BJ (cell line): Measurements from ENCODE around the gene TM9SF3. TPM values are rescaled to one million over a fixed set of nuclear protein-coding genes. Genes with fewer than 3 reads are reported as not detected.

Experiments used
- CTCF ChIA-PET: fragments of 350-600 bp; formaldehyde crosslinking; extraction: SDS; loops from one replicate; lab custom pipeline; 2021; ENCODE audit warnings: antibody characterized with exemption, inconsistent platforms; lab: Yijun Ruan, JAX
- POLR2A ChIA-PET: fragments of 300-600 bp; sonication (Branson Sonifier 250); formaldehyde crosslinking; extraction: SDS; loops from one replicate; lab custom pipeline; 2021; ENCODE audit warnings: antibody characterized with exemption; lab: Charles Lee
- DNase-seq: peaks from one replicate; pipeline ENCODE4 v3.0.0-alpha.2; 2011; ENCODE audit warnings: low read depth
- H3K27me3 ChIP-seq: 2 replicates; pipeline ENCODE4 v1.6.0; 2011; ENCODE audit warnings: low read length; ENCODE audit not compliant: control insufficient read depth, insufficient read depth
- H3K36me3 ChIP-seq: 2 replicates; pipeline ENCODE4 v1.5.1; 2011; ENCODE audit warnings: low read length; ENCODE audit not compliant: control insufficient read depth, insufficient read depth
- H3K4me3 ChIP-seq: 2 replicates; pipeline ENCODE4 v1.5.1; 2011; ENCODE audit warnings: low read depth, mild to moderate bottlenecking, control low read depth, low read length
- CTCF ChIP-seq: IDR thresholded peaks from 2 replicates; pipeline ENCODE4 v1.5.1; 2011; ENCODE audit warnings: low read depth, mild to moderate bottlenecking, control low read depth, inconsistent platforms, low read length, moderate library complexity; ENCODE audit not compliant: insufficient read depth
- polyA plus RNA-seq: library from polyadenylated mRNA; depleted of rRNA; stranded (reverse); fragments of >200 nt; gene quantifications from 2 replicates; pipeline ENCODE4 v1.2.3, GENCODE V29; 2011

TM9SF3 gene
- polyA plus RNA-seq, 1 experiment = 27.0 TPM

DNA sequence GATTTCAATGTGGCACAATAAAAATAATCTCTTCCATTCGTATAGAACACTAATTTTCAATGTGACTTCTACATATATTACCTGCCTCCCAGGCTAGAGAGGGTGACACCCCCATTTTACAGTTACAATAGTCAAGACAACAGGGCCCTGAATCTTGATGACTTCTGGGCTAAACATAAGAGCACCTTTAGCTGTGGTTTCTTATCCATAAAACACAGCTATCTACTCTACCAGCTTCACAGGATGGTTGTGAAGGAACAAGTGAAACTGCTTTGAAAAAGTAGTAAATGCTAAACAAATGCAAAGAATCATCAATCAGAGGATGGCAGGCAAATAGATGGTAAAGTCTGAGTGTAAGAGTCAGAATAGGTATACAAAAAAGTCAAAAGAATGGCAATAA, 69.5 kb downstream of the TM9SF3 start:
- TF ChIP-seq CTCF = no peak
- H3K27me3 ChIP-seq = peaks cover 3% of the 10 kb centered on the region; the same call in 1 of the 2 replicates
- ChIA-PET POLR2A (no interaction called here), CTCF (no interaction called here)
- DNase-seq = no peak
- no peak overlapping the region for H3K4me3 ChIP-seq
- H3K36me3 ChIP-seq = 0 out of 2 replicates have a peak, but pooled peaks cover 1% of the 10 kb centered on the region

- CTCF ChIA-PET = interaction anchor here (0.7 to 4.2 kb wide), 4 partner anchors 10 to 141 kb away, joined by 3 to 38 read pairs (median 3); no protein-coding TSS in a partner anchor
- DNase-seq = no peak
- POLR2A ChIA-PET = no interaction called here
- TF ChIP-seq CTCF = no peak
- H3K27me3 ChIP-seq = peaks cover 4% of the 10 kb centered on the region; the same call in 1 of the 2 replicates
- H3K36me3 ChIP-seq = 0 out of 2 replicates have a peak, but pooled peaks cover 1% of the 10 kb centered on the region
- H3K4me3 ChIP-seq = no peak overlapping the region
These were observed 70.5 kb downstream of the TM9SF3 start for GRCh38 chr10:96516337-96516736.

GRCh38 chr10:96513698-96514561, 72.9 kb downstream of the TM9SF3 start, which contains the start of gene TLL2:
TLL2 (minus strand) TSS chr10:96513926; CDS start chr10:96513685, 241 bp downstream.
- ChIA-PET POLR2A (interaction anchor here (0.6 kb wide), 1 partner anchor 396 kb away, joined by 3 read pairs; no protein-coding TSS in a partner anchor), CTCF (interaction anchor here (0.7 to 4.2 kb wide), 18 partner anchors 9 to 144 kb away, joined by 3 to 38 read pairs (median 4); no protein-coding TSS in a partner anchor)
- peak; percentile 67 for TF ChIP-seq CTCF
- peaks cover 4% of the 10 kb centered on the region; the same call in 1 of the 2 replicates for H3K27me3 ChIP-seq
- H3K36me3 ChIP-seq = no peaks in the 10 kb centered on the region
- peak within 1 kb of the TSS; percentile 46 for H3K4me3 ChIP-seq
- peak; percentile 47 for DNase-seq

- no peak for DNase-seq
- POLR2A ChIA-PET = interaction anchor here (0.6 kb wide), 1 partner anchor 397 kb away, joined by 3 read pairs; no protein-coding TSS in a partner anchor
- CTCF ChIA-PET = interaction anchor here (0.8 to 4.2 kb wide), 17 partner anchors 10 to 143 kb away, joined by 3 to 38 read pairs (median 4); no protein-coding TSS in a partner anchor
- Histone ChIP-seq H3K27me3 (peaks cover 4% of the 10 kb centered on the region; the same call in 1 of the 2 replicates), H3K36me3 (no peaks in the 10 kb centered on the region), H3K4me3 (peak overlapping the region; percentile 46)
- TF ChIP-seq CTCF = no peak
These were observed 73.5 kb downstream of the TM9SF3 start for GRCh38 chr10:96513305-96513697.
